Measurements from ENCODE around the gene E2F2.

The E2F2 gene

GRCh38 chr1:23530747-23531561, at the start of gene E2F2:
Gene E2F2 (minus strand): TSS chr1:23531233. CDS start chr1:23530793, 440 bp downstream.
- peak; percentile 92 for DNase-seq

- no peak for DNase-seq
Observed at GRCh38 chr1:23578997-23579363, 47.9 kb upstream of the E2F2 start.

- DNase-seq: no peak
Observed at GRCh38 chr1:23578311-23578996, 47.4 kb upstream of the E2F2 start.

- peak; percentile 86 for DNase-seq
Observed at GRCh38 chr1:23577056-23578004, 46.3 kb upstream of the E2F2 start.

GRCh38 chr1:23576338-23577055, 45.5 kb upstream of the E2F2 start:
- no peak for DNase-seq

- no peak for DNase-seq
Observed at GRCh38 chr1:23575226-23575810, 44.3 kb upstream of the E2F2 start.

GRCh38 chr1:23574265-23574754, 43.3 kb upstream of the E2F2 start:
- DNase-seq: peak; percentile 87

GRCh38 chr1:23573574-23574182, 42.6 kb upstream of the E2F2 start:
- no peak for DNase-seq

GRCh38 chr1:23571465-23571864, 40.4 kb upstream of the E2F2 start:
- no peak for DNase-seq

GRCh38 chr1:23570001-23570691, 39.1 kb upstream of the E2F2 start:
- DNase-seq: no peak

GRCh38 chr1:23568608-23569383, 37.8 kb upstream of the E2F2 start:
- no peak for DNase-seq

- DNase-seq: peak; percentile 75
Observed at GRCh38 chr1:23567996-23568607, 37.1 kb upstream of the E2F2 start.

GRCh38 chr1:23567629-23567995, 36.6 kb upstream of the E2F2 start:
- DNase-seq: no peak

GRCh38 chr1:23566304-23566703, 35.3 kb upstream of the E2F2 start:
- DNase-seq: no peak

- DNase-seq: no peak
Observed at GRCh38 chr1:23565776-23566175, 34.7 kb upstream of the E2F2 start.

GRCh38 chr1:23564529-23565122, 33.6 kb upstream of the E2F2 start:
- peak; percentile 84 for DNase-seq

GRCh38 chr1:23563755-23564374, 32.8 kb upstream of the E2F2 start:
- DNase-seq: no peak

GRCh38 chr1:23563003-23563402, 32.0 kb upstream of the E2F2 start:
- no peak for DNase-seq

Data from islet precursor cell (in vitro differentiated cells).